ENCODE measurements around the gene CACNB4.
"Not testable (repeated sequence)": the region's sequence is repeated elsewhere in the genome, so short reads cannot be mapped to it uniquely, and the experiment has no call there.

CACNB4 gene

GRCh38 chr2:152098496-152099366 is at the start of gene CACNB4:
TSS of gene CACNB4 (minus strand) at chr2:152099044.
- DNase-seq = peak; percentile 52

DNA sequence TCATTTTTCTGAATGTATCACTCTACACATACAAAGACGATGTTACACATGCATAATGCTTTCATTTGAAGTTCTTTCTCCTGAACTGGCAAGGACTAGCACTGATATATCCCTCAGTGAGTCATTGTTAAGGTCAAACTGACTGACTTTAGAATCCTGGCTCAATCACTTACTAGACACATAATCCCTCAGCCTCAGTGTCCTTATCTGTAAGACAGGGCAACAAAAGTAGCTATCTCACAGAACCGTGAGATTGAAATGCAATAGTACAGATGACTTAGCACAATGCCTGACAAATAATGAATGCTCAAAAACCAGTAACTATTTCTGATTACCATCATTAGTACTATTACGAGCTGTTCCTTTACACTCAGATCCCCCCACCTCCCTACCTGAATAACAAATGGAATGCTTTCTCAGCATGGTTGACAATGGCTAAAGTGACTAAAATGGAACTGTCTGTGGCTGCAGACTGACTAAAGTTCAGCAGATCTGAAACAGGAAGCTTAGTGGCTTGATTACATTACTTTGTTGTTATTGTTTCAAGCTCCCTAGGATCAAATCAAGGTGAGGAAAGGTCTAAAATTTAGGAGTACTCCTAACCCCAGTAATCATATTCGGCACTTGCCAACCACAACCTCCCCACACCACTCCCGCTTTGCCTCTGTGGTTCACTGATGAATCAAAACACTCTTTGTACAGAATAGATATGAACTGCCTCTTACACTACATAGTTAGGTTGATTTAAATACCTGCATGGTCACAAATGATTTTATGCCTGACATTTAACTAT is 35.8 kb upstream of the CACNB4 start:
- DNase-seq = peak; percentile 59

GRCh38 chr2:152132306-152132705 is 33.5 kb upstream of the CACNB4 start:
- DNase-seq = no peak

DNA sequence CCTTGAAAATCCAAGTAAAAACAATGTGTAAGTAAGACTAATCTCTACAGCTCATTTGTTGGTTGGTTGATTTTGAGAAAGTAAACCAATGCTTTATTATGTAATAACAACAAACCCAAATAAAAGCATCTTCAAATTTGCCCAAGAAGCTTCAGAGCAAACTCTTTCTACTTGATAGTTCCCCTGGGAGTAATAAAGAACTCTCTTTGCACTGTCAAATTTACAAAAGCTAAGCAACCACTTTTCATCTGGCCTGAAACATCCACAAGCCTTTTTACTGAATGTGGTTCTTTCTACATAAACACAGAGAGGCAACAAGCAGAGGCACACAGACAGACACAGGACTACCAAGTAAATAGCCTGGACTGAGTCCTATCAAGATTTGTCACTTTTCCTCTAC is 28.8 kb upstream of the CACNB4 start:
- no peak for DNase-seq

- DNase-seq = no peak
Observed at GRCh38 chr2:152126664-152127063, 27.8 kb upstream of the CACNB4 start.

DNA sequence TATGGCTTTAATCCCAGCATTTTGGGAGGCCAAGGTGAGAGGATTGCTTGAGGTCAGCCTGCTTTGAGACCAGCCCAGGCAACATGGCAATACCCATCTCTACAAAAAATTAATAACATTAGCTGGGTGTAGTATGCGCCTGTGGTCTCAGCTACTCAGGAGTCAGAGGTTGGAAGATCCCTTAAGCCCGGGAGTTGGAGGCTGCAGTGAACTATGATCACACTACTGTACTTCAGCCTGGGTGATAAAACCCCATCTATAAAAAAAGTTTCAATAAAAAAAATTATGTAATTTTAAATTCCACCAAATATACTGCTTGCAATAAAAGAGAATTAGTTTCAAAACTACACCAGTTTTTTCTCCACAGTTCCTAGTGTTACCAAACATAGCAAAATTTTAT is 23.3 kb upstream of the CACNB4 start:
- no peak for DNase-seq

- no peak for DNase-seq
Observed at GRCh38 chr2:152120430-152120829, 21.6 kb upstream of the CACNB4 start.

DNA sequence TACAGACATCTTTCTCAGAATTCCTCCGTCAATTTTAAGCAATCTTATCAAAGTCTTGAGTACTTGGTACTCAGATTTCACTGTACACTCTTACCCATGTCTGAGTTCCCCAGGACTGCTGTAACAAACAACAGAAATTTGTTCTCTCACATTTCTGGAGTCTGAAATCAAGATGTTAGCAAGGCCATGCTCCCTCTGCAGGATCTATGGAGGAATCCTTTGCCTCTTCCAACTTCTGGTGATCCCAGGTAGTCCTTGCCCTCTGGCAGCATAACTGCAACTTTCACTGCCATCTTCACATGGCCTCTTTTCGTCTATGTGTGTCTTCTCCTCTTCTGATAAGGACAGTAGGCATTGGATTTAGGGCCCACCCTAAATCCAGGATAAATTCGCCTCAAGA is 17.1 kb upstream of the CACNB4 start:
- no peak for DNase-seq

DNA sequence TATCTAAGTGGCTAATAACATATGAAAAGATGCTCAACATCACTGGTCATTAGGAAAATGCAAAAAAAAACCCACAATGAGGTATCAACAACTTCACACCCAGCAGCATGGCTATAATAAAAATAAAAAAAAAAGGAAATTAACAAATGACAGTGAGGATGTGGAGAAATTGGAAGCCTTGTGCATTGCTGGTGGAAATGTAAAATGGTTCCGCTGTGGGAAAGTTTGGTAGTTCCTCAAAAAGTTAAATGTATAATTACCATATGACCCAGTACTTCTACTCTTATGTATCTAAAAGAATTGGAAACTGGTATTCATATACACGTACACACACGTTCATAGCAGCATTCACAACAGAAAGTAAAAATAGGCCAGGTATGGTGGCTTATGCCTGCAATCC is 15.5 kb upstream of the CACNB4 start:
- DNase-seq = no peak

DNA sequence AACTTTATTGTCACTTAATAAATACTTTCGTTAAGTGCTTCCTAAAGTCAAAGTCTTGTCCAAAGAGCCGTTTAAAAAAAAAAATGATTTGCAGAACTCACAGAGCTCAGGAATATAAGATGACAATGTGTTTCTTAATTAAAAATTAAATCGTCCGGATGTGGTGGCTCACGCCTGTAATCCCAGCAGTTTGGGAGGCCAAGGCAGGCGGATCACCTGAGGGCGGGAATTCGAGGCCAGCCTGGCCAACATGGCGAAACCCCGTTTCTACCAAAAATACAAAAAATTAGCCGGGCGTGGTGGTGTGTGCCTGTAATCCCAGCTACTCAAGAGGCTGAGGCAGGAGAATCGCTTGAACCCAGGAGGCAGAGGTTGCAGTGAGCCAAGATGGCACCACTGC is 8.3 kb upstream of the CACNB4 start:
- not testable (repeated sequence) for DNase-seq

- no peak for DNase-seq
Observed at GRCh38 chr2:152106464-152106863, 7.6 kb upstream of the CACNB4 start.

DNA sequence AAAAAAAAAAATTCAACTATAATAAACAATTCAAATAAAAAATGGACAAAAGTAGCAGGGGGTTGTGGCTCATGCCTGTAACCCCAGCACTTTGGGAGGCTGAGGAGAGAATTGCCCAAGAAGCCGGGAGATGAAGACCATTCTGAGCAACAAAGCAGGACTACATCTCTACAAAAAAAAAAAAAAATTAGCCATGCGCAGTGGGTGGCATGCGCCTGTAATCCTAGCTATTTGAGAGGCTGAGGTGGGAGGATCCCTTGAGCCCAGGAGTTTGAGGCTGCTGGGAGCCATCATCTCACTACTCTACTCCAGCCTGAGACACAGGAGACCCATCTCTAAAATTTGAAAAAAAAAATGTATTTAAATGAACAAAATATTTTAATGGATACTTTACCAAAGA is 4.4 kb upstream of the CACNB4 start:
- DNase-seq = no peak

DNA sequence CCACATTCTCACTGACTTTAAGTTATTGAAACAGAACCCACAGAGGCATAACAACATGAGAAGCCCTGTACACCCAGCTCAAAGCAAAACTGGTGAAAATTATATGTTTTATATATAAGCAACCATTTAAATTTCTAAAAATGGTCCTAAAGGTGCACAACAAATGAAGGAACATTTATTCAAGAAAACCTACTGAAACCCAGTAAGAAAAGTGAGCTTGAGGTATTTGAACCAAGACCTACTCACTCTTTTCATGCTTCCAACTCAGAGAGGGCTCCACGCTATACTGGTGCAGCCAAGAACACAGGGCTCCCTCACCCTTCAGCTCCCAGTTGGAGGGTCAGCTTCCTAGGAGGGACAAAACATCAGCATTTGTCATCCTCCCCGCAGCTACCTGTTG is 2.1 kb upstream of the CACNB4 start:
- no peak for DNase-seq

GRCh38 chr2:152099367-152100050 is 665 bp upstream of the CACNB4 start:
- DNase-seq = no peak

DNA sequence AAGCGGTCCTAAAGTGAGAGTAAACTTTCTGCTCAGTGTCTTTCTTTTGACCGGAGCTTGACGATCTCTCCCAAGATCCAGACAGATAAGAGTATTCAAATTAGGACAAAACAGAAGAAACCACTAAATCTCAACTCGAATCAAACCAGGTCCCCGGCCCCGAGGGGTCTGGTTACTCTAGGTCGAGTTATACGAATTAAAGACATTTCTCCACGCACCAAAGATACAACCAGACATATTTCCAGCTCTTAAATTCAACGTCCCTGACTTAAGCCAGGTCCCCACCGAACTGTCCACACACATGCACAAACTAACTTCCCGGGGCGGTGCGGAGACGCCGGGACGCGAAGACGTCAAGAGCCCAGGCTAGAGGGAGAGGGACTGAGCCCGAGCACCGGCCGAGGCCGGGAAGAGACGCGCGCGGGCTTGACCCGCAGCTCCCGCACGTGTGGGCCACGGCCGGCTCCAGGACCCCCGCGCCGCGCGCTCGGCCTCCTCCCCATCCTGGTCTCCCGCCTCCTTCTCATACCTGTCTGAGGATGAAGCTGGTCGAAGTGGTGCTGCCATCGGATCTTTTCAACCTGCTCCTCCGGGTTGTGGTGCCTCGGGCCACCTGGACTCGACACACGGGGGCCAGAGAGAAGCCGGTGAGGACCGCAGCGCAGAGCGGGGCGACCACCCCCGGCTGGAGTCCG is 896 bp downstream of the CACNB4 start:
- no peak for DNase-seq

DNA sequence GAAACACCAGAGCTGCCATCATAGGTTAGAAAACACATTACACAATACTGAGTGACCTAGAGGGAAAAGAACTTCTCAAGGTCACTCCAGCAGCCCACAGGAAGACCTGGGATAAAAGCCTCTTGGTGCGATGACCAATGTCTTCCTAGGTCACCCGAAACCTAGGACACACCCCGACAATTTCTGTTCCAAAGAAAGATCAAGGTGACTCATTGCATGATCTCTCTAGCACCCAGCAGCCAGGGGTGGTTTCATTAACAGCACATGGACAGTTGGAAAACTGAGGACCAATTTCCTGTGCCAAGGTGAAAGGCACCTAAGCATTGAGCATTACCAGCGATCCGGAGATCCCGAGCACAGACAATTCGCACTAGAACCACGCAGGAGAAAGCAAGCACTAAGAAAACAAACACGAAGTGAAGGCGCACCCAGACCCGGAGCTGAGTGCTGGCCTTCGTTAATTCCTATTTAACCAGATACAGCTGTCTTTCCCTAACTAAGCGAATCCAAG is 1.5 kb downstream of the CACNB4 start:
- no peak for DNase-seq

DNA sequence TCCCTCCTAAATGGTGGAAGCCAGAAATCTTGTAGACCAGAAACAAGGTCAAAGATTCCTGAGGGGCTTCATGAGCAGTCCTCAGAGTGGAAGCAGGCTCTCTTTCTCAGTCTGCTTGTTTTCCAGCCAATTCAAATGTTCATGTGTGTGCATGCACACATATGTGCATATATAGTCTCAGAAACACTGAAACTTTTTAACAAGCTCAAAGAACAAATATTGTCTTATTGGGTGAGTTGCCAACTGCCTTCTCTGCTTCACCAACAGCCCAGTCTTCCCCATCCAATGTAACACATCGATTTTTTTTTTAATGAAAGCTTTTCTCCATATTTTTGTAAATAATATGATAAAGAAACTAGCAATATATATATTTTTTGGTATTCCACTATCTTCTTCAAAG is 3.7 kb downstream of the CACNB4 start:
- DNase-seq = no peak

- DNase-seq = no peak
Observed at GRCh38 chr2:152094014-152094413, 4.8 kb downstream of the CACNB4 start.

GRCh38 chr2:152093464-152093863 is 5.4 kb downstream of the CACNB4 start:
- DNase-seq = no peak

DNA sequence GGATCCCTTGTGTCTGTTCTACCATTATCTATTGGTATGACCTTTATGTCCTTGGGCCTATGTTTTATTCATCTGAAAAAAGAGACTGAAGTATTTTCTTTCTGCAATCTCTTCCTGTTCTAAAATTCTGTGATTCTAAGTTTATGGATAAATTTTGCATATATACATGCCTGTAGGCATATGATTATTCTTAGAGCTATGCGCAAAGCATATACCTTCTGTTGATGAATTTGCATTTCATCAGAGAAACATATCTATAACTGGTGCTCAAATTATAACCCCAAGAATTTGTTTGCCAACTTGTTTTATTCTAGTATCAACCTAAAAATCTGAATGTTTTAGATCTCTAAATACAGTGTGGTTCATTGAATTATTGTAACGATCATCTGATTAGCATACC is 6.7 kb downstream of the CACNB4 start:
- no peak for DNase-seq

DNA sequence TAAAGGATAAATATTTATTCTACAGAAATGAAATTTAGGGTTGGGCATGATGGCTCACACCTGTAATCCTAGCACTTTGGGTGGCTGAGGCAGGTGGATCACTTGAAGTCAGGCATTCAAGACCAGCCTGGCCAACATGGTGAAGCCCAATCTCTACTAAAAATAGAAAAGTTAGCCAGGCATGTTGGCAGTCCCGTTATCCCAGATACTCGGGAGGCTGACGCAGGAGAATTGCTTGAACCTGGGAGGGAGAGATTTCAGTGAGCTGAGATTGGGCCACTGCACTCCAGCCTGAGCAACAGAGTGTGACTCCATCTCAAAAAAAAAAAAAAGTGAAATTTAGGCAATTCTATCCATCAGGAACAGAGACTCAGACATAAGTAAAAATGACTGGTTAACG is 8.1 kb downstream of the CACNB4 start:
- DNase-seq = not testable (repeated sequence)

DNA sequence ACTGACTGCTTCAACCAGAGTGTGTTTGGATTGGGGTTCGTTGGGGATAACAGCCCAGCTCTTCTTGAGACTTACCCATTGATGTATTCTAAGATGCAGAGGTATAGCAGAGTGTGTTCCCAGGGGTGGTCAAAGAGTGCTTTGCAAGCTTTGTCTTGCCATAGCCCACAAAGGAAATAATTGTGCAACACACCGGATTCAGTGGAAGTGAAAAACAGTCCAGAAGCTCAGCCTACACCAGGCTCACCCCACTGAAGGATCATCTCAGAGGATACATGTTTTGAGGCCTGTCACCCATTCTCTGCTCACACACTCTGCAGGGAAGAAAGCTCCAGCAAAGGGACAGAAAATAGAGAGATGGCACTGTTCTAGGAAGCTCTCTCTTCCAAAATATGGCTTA is 9.6 kb downstream of the CACNB4 start:
- no peak for DNase-seq

GRCh38 chr2:152088006-152088405 is 10.8 kb downstream of the CACNB4 start:
- DNase-seq = no peak

Data from activated CD8-positive, alpha-beta memory T cell treated with anti-CD3 and anti-CD28 coated beads, Interleukin-2, amount 50 U/mL, for 48 hours (primary cell).